BJ (cell line): ENCODE data around the gene VTCN1. TPM values are rescaled to one million over a fixed set of nuclear protein-coding genes. Genes with fewer than 3 reads are reported as not detected.

ENCODE experiments used
- CTCF ChIA-PET: fragments of 350-600 bp; formaldehyde crosslinking; extraction: SDS; loops from one replicate; lab custom pipeline; 2021; ENCODE audit warnings: antibody characterized with exemption, inconsistent platforms; lab: Yijun Ruan, JAX
- POLR2A ChIA-PET: fragments of 300-600 bp; sonication (Branson Sonifier 250); formaldehyde crosslinking; extraction: SDS; loops from one replicate; lab custom pipeline; 2021; ENCODE audit warnings: antibody characterized with exemption; lab: Charles Lee
- DNase-seq: peaks from one replicate; pipeline ENCODE4 v3.0.0-alpha.2; 2011; ENCODE audit warnings: low read depth
- H3K27me3 ChIP-seq: 2 replicates; pipeline ENCODE4 v1.6.0; 2011; ENCODE audit warnings: low read length; ENCODE audit not compliant: control insufficient read depth, insufficient read depth
- H3K36me3 ChIP-seq: 2 replicates; pipeline ENCODE4 v1.5.1; 2011; ENCODE audit warnings: low read length; ENCODE audit not compliant: control insufficient read depth, insufficient read depth
- H3K4me3 ChIP-seq: 2 replicates; pipeline ENCODE4 v1.5.1; 2011; ENCODE audit warnings: low read depth, mild to moderate bottlenecking, control low read depth, low read length
- polyA plus RNA-seq: library from polyadenylated mRNA; depleted of rRNA; stranded (reverse); fragments of >200 nt; gene quantifications from 2 replicates; pipeline ENCODE4 v1.2.3, GENCODE V29; 2011
- TF ChIP-seq, protein P1 (sequence below): IDR thresholded peaks from 2 replicates; pipeline ENCODE4 v1.5.1; 2011; ENCODE audit warnings: low read depth, mild to moderate bottlenecking, control low read depth, inconsistent platforms, low read length, moderate library complexity; ENCODE audit not compliant: insufficient read depth

The VTCN1 gene
- polyA plus RNA-seq, 1 experiment, result not detected

DNA sequence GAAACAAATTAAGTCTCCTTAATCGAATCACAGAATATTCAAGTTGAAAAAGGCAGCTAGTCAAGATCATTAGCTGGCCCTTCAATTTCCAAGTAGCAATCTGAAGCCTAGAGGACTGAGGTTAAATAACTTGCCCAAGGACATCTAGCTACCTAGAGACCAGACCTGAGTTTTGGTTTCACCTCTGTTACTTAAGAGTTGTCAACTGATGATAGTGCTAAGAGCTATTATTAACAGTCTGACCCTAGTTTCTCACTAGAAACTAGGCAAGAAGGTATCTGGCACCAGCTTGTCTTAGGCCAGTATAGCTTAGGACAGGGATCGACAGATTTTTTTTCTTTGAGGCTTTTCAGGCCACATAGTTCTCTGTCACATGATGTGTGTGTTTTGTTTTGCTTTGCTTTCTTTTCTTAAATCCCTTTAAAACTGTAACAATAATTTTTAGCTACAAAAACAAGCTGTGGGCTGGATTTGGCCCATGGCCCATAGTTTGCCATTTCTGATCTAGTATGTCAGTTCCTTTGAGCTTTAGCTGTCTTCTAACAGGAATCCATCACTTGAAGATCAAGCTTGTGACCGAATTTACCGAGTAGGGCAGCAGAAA is 112.3 kb downstream of the VTCN1 start:
- H3K36me3 ChIP-seq, result no peaks in the 10 kb centered on the region
- H3K4me3 ChIP-seq, result no peak overlapping the region
- TF ChIP-seq, protein P1, sequence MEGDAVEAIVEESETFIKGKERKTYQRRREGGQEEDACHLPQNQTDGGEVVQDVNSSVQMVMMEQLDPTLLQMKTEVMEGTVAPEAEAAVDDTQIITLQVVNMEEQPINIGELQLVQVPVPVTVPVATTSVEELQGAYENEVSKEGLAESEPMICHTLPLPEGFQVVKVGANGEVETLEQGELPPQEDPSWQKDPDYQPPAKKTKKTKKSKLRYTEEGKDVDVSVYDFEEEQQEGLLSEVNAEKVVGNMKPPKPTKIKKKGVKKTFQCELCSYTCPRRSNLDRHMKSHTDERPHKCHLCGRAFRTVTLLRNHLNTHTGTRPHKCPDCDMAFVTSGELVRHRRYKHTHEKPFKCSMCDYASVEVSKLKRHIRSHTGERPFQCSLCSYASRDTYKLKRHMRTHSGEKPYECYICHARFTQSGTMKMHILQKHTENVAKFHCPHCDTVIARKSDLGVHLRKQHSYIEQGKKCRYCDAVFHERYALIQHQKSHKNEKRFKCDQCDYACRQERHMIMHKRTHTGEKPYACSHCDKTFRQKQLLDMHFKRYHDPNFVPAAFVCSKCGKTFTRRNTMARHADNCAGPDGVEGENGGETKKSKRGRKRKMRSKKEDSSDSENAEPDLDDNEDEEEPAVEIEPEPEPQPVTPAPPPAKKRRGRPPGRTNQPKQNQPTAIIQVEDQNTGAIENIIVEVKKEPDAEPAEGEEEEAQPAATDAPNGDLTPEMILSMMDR, result no peak
- DNase-seq, result no peak
- POLR2A ChIA-PET, result no interaction called here
- CTCF ChIA-PET, result interaction anchor here (0.7 to 1.3 kb wide), 2 partner anchors 31 kb away, joined by 3 read pairs; no protein-coding TSS in a partner anchor
- no peaks in the 10 kb centered on the region for H3K27me3 ChIP-seq

GRCh38 chr1:117097443-117097842 is 113.3 kb downstream of the VTCN1 start:
- CTCF ChIA-PET, result interaction anchor here (4.8 kb wide), 1 partner anchor 8 kb away, joined by 17 read pairs; no protein-coding TSS in a partner anchor
- TF ChIP-seq, protein P1, result no peak
- DNase-seq, result no peak
- Histone ChIP-seq H3K36me3 (no peaks in the 10 kb centered on the region), H3K4me3 (no peak overlapping the region), H3K27me3 (no peaks in the 10 kb centered on the region)
- POLR2A ChIA-PET, result no interaction called here

DNA sequence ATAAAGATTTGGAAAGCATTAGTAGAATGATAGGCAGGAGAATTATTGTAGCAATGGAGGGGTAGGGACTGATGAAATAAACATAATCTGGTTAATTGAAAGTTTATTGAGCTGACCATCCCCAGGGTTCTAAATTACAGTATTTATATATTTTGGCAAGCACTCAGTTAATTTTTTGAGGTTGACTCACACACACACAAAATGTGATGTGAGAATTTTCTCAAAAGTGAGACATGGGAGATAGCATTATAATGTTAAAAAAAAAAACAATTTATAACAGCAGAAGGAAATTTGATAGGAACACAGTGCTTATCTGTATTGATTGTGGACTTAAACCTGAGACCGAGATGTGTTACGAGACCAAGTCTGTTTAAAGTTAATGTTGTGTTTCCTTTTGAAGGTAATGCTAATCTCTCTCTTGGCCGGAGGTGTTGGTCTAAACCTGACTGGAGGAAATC is 113.7 kb downstream of the VTCN1 start:
- TF ChIP-seq, protein P1, result no peak
- ChIA-PET POLR2A (no interaction called here), CTCF (interaction anchor here (0.6 to 4.8 kb wide), 4 partner anchors 9 to 33 kb away, joined by 3 to 17 read pairs (median 3); no protein-coding TSS in a partner anchor)
- Histone ChIP-seq H3K36me3 (no peaks in the 10 kb centered on the region), H3K27me3 (no peaks in the 10 kb centered on the region), H3K4me3 (no peak overlapping the region)
- DNase-seq, result no peak

- DNase-seq, result peak; percentile 52
- CTCF ChIA-PET, result interaction anchor here (0.9 to 4.8 kb wide), 8 partner anchors 11 to 664 kb away, joined by 3 to 27 read pairs (median 13); partner anchors contain the start of gene TRIM45
- TF ChIP-seq, protein P1, result no peak
- Histone ChIP-seq H3K27me3 (no peaks in the 10 kb centered on the region), H3K36me3 (no peaks in the 10 kb centered on the region), H3K4me3 (no peak overlapping the region)
- POLR2A ChIA-PET, result no interaction called here
These were observed 115.7 kb downstream of the VTCN1 start for GRCh38 chr1:117094841-117095604.
